Uterus (tissue), 4 donors: ENCODE data around the gene PFKFB3. TPM values are rescaled to one million over a fixed set of nuclear protein-coding genes. Genes with fewer than 3 reads are reported as not detected.
"Not testable (repeated sequence)": the region's sequence is repeated elsewhere in the genome, so short reads cannot be mapped to it uniquely, and the experiment has no call there.

Source experiments
- DNase-seq, 2 donors: peaks; one replicate each; pipeline ENCODE4 v3.0.0-alpha.2; 2019 to 2020
- H3K27ac ChIP-seq, 2 donors: fragments of 200-600 bp; sonication (generic); 1 replicate in 1 of 2; 2 replicates in 1 of 2; pipeline ENCODE4 v1.5.1; 2016 to 2018
- H3K27me3 ChIP-seq, 2 donors: fragments of 200-600 bp; sonication (generic); one replicate each; pipeline ENCODE4 v1.5.1; 2018 to 2019; ENCODE audit warnings: control low read depth in 1 of 2
- H3K36me3 ChIP-seq, 2 donors: fragments of 200-600 bp; sonication (generic); one replicate each; pipeline ENCODE4 v1.5.1; 2019; ENCODE audit warnings: control low read depth in 1 of 2
- H3K4me1 ChIP-seq, 2 donors: fragments of 200-600 bp; sonication (generic); one replicate each; pipeline ENCODE4 v1.5.1; 2018 to 2019; ENCODE audit warnings: control low read depth in 1 of 2
- H3K4me3 ChIP-seq, 2 donors: fragments of 200-600 bp; sonication (generic); 1 replicate in 1 of 2; 2 replicates in 1 of 2; pipeline ENCODE4 v1.5.1; 2018 to 2019; ENCODE audit warnings: mild to moderate bottlenecking in 1 of 2
- H3K9me3 ChIP-seq, 2 donors: fragments of 200-600 bp; sonication (generic); one replicate each; pipeline ENCODE4 v1.5.1; 2019; ENCODE audit warnings: control low read depth in 1 of 2
- POLR2A ChIP-seq, 2 donors: fragments of 450-650 bp; IDR thresholded peaks; one replicate each; pipeline ENCODE4 v1.6.1; 2016; ENCODE audit warnings: antibody characterized with exemption in 2 of 2, mild to moderate bottlenecking in 1 of 2, moderate library complexity in 1 of 2
- intact Hi-C: fragments of 100-400 bp; cut with DNase I; formaldehyde crosslinking; loops from one replicate; pipeline ENCODE4 v1.15.1; 2023; ENCODE audit warnings: low total_unique reads
- total RNA-seq, 4 donors: library from RNA; depleted of rRNA in 3 of 4; stranded (reverse); fragments of >200 nt in 3 of 4; gene quantifications; one replicate each; pipeline versions ENCODE4 v1.1.0 to v1.2.4, GENCODE V29; 2014 to 2023
- TF ChIP-seq, protein P1 (sequence below), 4 experiments: fragments of 200-600 bp in 2 of 4; fragments of 450-650 bp in 2 of 4; sonication (generic) in 2 of 4; IDR thresholded peaks; one replicate each; pipeline ENCODE4 v1.5.1; 2016 to 2019; ENCODE audit warnings: antibody characterized with exemption in 4 of 4, mild to moderate bottlenecking in 2 of 4, moderate library complexity in 1 of 4
- donor health status: DM: yes; HTN: yes; CAD: no.

The PFKFB3 gene
- total RNA-seq, 4 donors from 2014 or later = 7.4 to 54.5 (median 14.7) TPM

DNA sequence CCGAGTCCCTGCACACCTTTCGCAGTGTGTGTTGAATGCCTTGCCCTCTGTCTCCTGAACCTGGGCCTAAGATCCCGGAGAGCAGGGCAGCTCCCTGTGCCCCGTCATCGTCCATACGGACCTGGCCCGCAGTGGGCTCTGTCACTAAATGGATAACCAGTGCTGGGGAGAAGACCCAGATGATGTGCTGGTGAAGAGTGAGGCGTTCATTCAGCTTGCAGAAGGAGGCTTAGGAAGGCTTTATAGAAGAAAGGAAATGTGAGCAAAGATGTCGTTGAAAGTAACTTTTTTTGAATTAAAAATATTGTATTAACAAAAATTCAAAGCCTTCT, 34.4 kb downstream of the PFKFB3 start:
- Histone ChIP-seq H3K4me3 (no peak overlapping the region), H3K36me3 (no peaks in the 10 kb centered on the region), H3K4me1 (no peaks in the 10 kb centered on the region), H3K27ac (no peak overlapping the region), H3K9me3 (no peaks in the 10 kb centered on the region), H3K27me3 (no peaks in the 10 kb centered on the region)
- TF ChIP-seq POLR2A (IDR thresholded peaks at IDR 0.05) = no peak
- TF ChIP-seq, protein P1, sequence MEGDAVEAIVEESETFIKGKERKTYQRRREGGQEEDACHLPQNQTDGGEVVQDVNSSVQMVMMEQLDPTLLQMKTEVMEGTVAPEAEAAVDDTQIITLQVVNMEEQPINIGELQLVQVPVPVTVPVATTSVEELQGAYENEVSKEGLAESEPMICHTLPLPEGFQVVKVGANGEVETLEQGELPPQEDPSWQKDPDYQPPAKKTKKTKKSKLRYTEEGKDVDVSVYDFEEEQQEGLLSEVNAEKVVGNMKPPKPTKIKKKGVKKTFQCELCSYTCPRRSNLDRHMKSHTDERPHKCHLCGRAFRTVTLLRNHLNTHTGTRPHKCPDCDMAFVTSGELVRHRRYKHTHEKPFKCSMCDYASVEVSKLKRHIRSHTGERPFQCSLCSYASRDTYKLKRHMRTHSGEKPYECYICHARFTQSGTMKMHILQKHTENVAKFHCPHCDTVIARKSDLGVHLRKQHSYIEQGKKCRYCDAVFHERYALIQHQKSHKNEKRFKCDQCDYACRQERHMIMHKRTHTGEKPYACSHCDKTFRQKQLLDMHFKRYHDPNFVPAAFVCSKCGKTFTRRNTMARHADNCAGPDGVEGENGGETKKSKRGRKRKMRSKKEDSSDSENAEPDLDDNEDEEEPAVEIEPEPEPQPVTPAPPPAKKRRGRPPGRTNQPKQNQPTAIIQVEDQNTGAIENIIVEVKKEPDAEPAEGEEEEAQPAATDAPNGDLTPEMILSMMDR (IDR thresholded peaks at IDR 0.05) = no peak
- intact Hi-C loops = no loop called here
- DNase-seq = no peak

DNA sequence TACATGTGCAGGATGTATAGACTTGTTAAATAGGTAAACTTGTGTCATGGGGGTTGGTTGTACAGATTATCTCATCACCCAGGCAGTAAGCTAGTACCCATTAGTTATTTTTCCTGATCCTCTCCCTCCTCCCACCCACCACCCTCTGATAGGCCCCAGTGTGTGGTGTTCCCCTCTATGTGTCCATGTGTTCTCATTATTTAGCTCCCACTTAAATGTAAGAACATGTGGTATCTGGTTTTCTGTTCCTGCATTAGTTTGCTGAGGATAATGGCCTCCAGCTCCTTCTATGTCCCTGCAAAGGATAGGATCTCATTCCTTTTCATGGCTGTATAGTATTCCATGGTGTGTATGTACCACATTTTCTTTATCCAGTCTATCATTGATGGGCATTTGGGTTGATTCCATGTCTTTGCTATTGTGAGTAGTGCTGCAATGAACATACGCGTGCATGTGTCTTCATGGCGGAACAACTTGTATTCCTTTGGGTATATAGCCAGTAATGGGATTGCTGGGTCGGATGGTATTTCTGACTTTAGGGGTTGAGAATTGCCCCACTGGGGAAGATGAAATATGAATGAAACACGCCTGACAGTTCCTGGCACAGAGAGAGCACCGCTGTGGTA, 36.0 kb downstream of the PFKFB3 start:
- H3K36me3 ChIP-seq, DNase-seq, H3K4me1 ChIP-seq, H3K27ac ChIP-seq, H3K27me3 ChIP-seq, H3K9me3 ChIP-seq, H3K4me3 ChIP-seq, intact Hi-C loops: not testable (repeated sequence)

DNA sequence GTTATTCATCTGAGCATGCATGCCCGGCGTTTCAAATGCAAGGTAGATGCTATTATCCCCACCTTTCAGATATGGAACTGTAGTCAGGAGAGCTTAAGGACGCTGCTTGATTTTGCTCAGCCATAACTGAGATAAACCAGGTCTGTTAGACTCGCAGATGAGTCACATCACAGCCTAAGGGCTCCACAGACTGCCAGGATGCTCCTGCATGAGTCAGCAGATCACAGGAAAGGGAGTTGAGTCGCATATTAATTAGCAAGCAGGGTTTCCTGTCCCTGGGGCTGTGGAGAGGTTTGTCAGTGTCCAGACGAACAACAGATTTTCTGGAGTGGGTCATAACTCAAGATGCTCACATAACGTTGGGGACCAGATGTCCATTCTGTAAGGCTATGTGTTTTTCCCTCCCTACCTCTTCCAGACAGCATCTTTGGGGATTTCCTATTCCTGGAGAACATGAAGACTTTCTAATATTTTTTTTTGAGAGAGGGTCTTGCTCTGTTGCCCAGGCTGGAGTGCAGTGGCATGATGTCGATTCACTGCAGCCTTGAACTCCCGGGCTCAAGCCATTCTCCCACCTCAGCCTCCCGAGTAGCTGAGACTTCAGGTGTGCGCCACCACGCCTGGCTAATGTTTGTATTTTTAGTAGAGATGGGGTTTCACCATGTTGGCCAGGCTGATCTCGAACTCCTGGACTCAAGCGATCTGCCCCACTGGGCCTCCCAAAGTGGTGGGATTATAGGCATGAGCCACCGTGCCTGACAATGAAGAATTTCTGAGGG, 36.7 kb downstream of the PFKFB3 start:
- Histone ChIP-seq H3K27ac (no peak overlapping the region), H3K36me3 (no peaks in the 10 kb centered on the region), H3K4me3 (no peak overlapping the region), H3K4me1 (no peaks in the 10 kb centered on the region), H3K27me3 (no peaks in the 10 kb centered on the region), H3K9me3 (no peaks in the 10 kb centered on the region)
- no peak for TF ChIP-seq POLR2A (IDR thresholded peaks at IDR 0.05)
- TF ChIP-seq, protein P1 (IDR thresholded peaks at IDR 0.05) = no peak
- intact Hi-C loops = no loop called here
- peak; percentile 51 to 77 for DNase-seq

DNA sequence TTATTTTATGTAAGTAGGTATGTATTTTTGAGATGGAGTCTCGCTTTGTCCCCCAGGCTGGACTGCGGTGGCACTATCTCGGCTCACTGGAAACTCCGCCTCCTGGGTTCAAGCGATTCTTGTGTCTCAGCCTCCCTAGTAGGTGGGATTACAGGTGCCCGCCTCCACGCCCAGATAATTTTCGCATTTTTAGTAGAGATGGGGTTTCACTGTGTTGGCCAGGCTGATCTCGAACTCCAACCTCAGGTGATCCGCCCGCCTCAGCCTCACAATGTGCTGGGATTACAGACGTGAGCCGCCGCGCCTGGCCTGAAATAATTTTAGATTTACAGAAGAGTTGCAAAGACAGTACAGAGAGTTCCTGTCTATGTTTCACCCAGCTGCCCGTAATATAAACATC, 37.5 kb downstream of the PFKFB3 start:
- intact Hi-C loops = no loop called here
- no peaks in the 10 kb centered on the region for H3K4me1 ChIP-seq
- no peak overlapping the region for H3K4me3 ChIP-seq
- no peaks in the 10 kb centered on the region for H3K27me3 ChIP-seq
- H3K27ac ChIP-seq = no peak overlapping the region
- no peaks in the 10 kb centered on the region for H3K9me3 ChIP-seq
- no peaks in the 10 kb centered on the region for H3K36me3 ChIP-seq
- no peak for TF ChIP-seq POLR2A (IDR thresholded peaks at IDR 0.05)
- TF ChIP-seq, protein P1 (IDR thresholded peaks at IDR 0.05) = no peak
- DNase-seq = no peak

DNA sequence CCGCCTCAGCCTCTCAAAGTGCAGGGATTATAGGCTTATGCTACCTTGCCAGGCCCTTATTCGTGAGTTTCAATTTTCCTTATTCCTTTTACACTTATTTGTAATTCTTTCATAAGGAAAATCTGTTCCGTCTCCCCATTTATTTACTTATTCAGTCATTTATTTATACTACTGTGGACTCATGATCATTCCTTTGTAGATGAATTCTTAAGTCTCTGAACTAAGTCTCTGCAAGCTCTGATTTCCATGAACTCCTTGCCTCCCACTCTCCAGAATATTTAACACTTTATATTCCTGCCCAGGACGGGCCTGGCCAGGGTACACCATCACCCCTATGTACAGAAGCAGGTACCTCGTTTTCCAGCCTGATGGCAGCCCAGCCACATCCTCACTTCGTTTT, 39.4 kb downstream of the PFKFB3 start:
- TF ChIP-seq, protein P1 (IDR thresholded peaks at IDR 0.05) = no peak
- no peak for TF ChIP-seq POLR2A (IDR thresholded peaks at IDR 0.05)
- Histone ChIP-seq H3K4me1 (no peaks in the 10 kb centered on the region), H3K27ac (no peak overlapping the region), H3K36me3 (no peaks in the 10 kb centered on the region), H3K9me3 (no peaks in the 10 kb centered on the region), H3K4me3 (no peak overlapping the region), H3K27me3 (no peaks in the 10 kb centered on the region)
- DNase-seq = no peak
- intact Hi-C loops = no loop called here
